BLaER1 treated with 17β-estradiol and CSF1 and Interleukin-3, amounts not matched to agents 10 nM and 100 nM (cell line): ENCODE results near the gene MECP2.
A peak's percentile ranks its signal among the peaks of the same experiment; 100 is the strongest.
"Not testable (repeated sequence)": the region's sequence is repeated elsewhere in the genome, so short reads cannot be mapped to it uniquely, and the experiment has no call there.

Source experiments
- H3K27ac ChIP-seq, 11 experiments: shearing (Covaris generic); formaldehyde crosslinking; 2 replicates each; pipeline ENCODE4 v1.8.1; 2022
- H3K27me3 ChIP-seq, 11 experiments: shearing (Covaris generic); formaldehyde crosslinking; 2 replicates each; pipeline ENCODE4 v1.8.1; 2022
- H3K36me3 ChIP-seq, 11 experiments: shearing (Covaris generic); formaldehyde crosslinking; 2 replicates each; pipeline ENCODE4 v1.8.1; 2022
- H3K4me1 ChIP-seq, 10 experiments: shearing (Covaris generic); formaldehyde crosslinking; 2 replicates each; pipeline ENCODE4 v1.8.1; 2022
- H3K4me2 ChIP-seq, 11 experiments: shearing (Covaris generic); formaldehyde crosslinking; 2 replicates each; pipeline ENCODE4 v1.8.1; 2022
- H3K4me3 ChIP-seq, 10 experiments: shearing (Covaris generic); formaldehyde crosslinking; 2 replicates each; pipeline ENCODE4 v1.8.1; 2022
- H3K9ac ChIP-seq, 11 experiments: shearing (Covaris generic); formaldehyde crosslinking; 2 replicates each; pipeline ENCODE4 v1.8.1; 2022
- H3K9me3 ChIP-seq, 11 experiments: shearing (Covaris generic); formaldehyde crosslinking; replicated peaks in 1 of 11; 2 replicates each; pipeline ENCODE4 v1.8.1; 2022
- H4K20me1 ChIP-seq, 11 experiments: shearing (Covaris generic); formaldehyde crosslinking; 2 replicates each; pipeline ENCODE4 v1.8.1; 2022
- Cebpa-rat ChIP-seq, 11 experiments: shearing (Covaris generic); IDR thresholded peaks; 2 replicates each; pipeline ENCODE4 v1.8.1; 2022

Gene MECP2

GRCh38 chrX:154008521-154008920, 89.0 kb downstream of the MECP2 start:
- peaks cover 0 to 8% (median 0%) of the 10 kb centered on the region in 11 experiments; a peak in 1 of 22 replicates for H3K9me3 ChIP-seq
- peaks cover 95 to 100% (median 99%) of the 10 kb centered on the region in 11 experiments for H3K27me3 ChIP-seq
- H3K9ac ChIP-seq = peak overlapping the region; percentile 21 to 61 (median 47); a peak in 13 of 22 replicates
- H3K27ac ChIP-seq = peak overlapping the region; percentile 32 to 85 (median 67); a peak in 19 of 22 replicates
- peaks cover 0 to 72% (median 37%) of the 10 kb centered on the region in 11 experiments; a peak in 20 of 22 replicates for H4K20me1 ChIP-seq
- no peak for TF ChIP-seq Cebpa-rat (IDR thresholded peaks at IDR 0.05)
- H3K4me2 ChIP-seq = peak overlapping the region; percentile 51 to 78 (median 68)
- H3K4me1 ChIP-seq = peaks cover 73 to 98% (median 88%) of the 10 kb centered on the region in 10 experiments
- peaks cover 18 to 38% (median 33%) of the 10 kb centered on the region in 11 experiments; a peak in 20 of 22 replicates for H3K36me3 ChIP-seq
- peak overlapping the region in 1 of 10 experiments; percentile 35; a peak in 2 of 20 replicates for H3K4me3 ChIP-seq

GRCh38 chrX:154006947-154007346, 90.6 kb downstream of the MECP2 start:
- peaks cover 76 to 99% (median 88%) of the 10 kb centered on the region in 10 experiments for H3K4me1 ChIP-seq
- peak overlapping the region; percentile 51 to 78 (median 68) for H3K4me2 ChIP-seq
- H3K36me3 ChIP-seq = peaks cover 6 to 25% (median 18%) of the 10 kb centered on the region in 11 experiments; a peak in 20 of 22 replicates
- peak overlapping the region in 5 of 11 experiments; percentile 27 to 61 (median 52); a peak in 6 of 22 replicates for H3K9ac ChIP-seq
- peaks cover 96 to 100% (median 99%) of the 10 kb centered on the region in 11 experiments for H3K27me3 ChIP-seq
- H4K20me1 ChIP-seq = peaks cover 0 to 56% (median 22%) of the 10 kb centered on the region in 11 experiments; a peak in 17 of 22 replicates
- peaks cover 0 to 8% (median 0%) of the 10 kb centered on the region in 11 experiments; a peak in 1 of 22 replicates for H3K9me3 ChIP-seq
- no peak for TF ChIP-seq Cebpa-rat (IDR thresholded peaks at IDR 0.05)
- no peak overlapping the region; a peak in 1 of 20 replicates for H3K4me3 ChIP-seq
- H3K27ac ChIP-seq = peak overlapping the region in 9 of 11 experiments; percentile 57 to 85 (median 67); a peak in 14 of 22 replicates

GRCh38 chrX:154004315-154004714, 93.2 kb downstream of the MECP2 start:
- H3K4me3 ChIP-seq = peak overlapping the region in 5 of 10 experiments; percentile 11 to 22 (median 20); a peak in 5 of 20 replicates
- peak overlapping the region; percentile 59 to 76 (median 71) for H3K4me2 ChIP-seq
- peak overlapping the region in 8 of 11 experiments; percentile 46 to 79 (median 66); a peak in 15 of 22 replicates for H3K9ac ChIP-seq
- peaks cover 0 to 11% (median 0%) of the 10 kb centered on the region in 11 experiments; a peak in 4 of 22 replicates for H3K9me3 ChIP-seq
- H4K20me1 ChIP-seq = peaks cover 0 to 38% (median 6%) of the 10 kb centered on the region in 11 experiments; a peak in 10 of 22 replicates
- peaks cover 76 to 95% (median 83%) of the 10 kb centered on the region in 10 experiments for H3K4me1 ChIP-seq
- TF ChIP-seq Cebpa-rat (IDR thresholded peaks at IDR 0.05) = no peak; a peak in 1 of 22 replicates
- peaks cover 0 to 10% (median 0%) of the 10 kb centered on the region in 11 experiments; a peak in 5 of 22 replicates for H3K36me3 ChIP-seq
- peak overlapping the region in 10 of 11 experiments; percentile 16 to 87 (median 80); a peak in 18 of 22 replicates for H3K27ac ChIP-seq
- H3K27me3 ChIP-seq = peaks cover 93 to 100% (median 99%) of the 10 kb centered on the region in 11 experiments

- Histone ChIP-seq H3K9me3 (peaks cover 0 to 11% (median 0%) of the 10 kb centered on the region in 11 experiments; a peak in 4 of 22 replicates), H3K4me1 (peaks cover 58 to 75% (median 63%) of the 10 kb centered on the region in 10 experiments), H3K9ac (peak overlapping the region; percentile 48 to 79 (median 69)), H3K4me2 (peak overlapping the region; percentile 59 to 76 (median 71)), H3K27me3 (peaks cover 93 to 100% (median 99%) of the 10 kb centered on the region in 11 experiments), H3K36me3 (peaks cover 0 to 10% (median 0%) of the 10 kb centered on the region in 11 experiments; a peak in 4 of 22 replicates), H4K20me1 (peaks cover 0 to 24% (median 0%) of the 10 kb centered on the region in 11 experiments; a peak in 10 of 22 replicates), H3K27ac (peak overlapping the region; percentile 65 to 87 (median 79)), H3K4me3 (peak overlapping the region in 3 of 10 experiments; percentile 23 to 37 (median 35); a peak in 5 of 20 replicates)
- no peak for TF ChIP-seq Cebpa-rat (IDR thresholded peaks at IDR 0.05)
These were observed 95.2 kb downstream of the MECP2 start for GRCh38 chrX:154002215-154002719.

- Histone ChIP-seq H3K27ac (no peak overlapping the region), H3K9me3 (peaks cover 0 to 11% (median 0%) of the 10 kb centered on the region in 11 experiments; a peak in 3 of 22 replicates), H3K9ac (no peak overlapping the region), H3K27me3 (peaks cover 92 to 100% (median 100%) of the 10 kb centered on the region in 11 experiments), H3K36me3 (no peaks in the 10 kb centered on the region), H3K4me3 (no peak overlapping the region), H4K20me1 (peaks cover 0 to 16% (median 0%) of the 10 kb centered on the region in 11 experiments; a peak in 3 of 22 replicates), H3K4me2 (peak overlapping the region in 4 of 11 experiments; percentile 4 to 71 (median 5); a peak in 2 of 22 replicates), H3K4me1 (peaks cover 37 to 53% (median 50%) of the 10 kb centered on the region in 10 experiments)
- TF ChIP-seq Cebpa-rat (IDR thresholded peaks at IDR 0.05) = no peak
These were observed 97.5 kb downstream of the MECP2 start for GRCh38 chrX:154000051-154000450.

GRCh38 chrX:153999359-154000037, 98.0 kb downstream of the MECP2 start:
- H3K4me2 ChIP-seq = peak overlapping the region in 2 of 11 experiments; percentile 4 to 13; a peak in 1 of 22 replicates
- no peak overlapping the region for H3K27ac ChIP-seq
- peaks cover 87 to 100% (median 99%) of the 10 kb centered on the region in 11 experiments for H3K27me3 ChIP-seq
- no peaks in the 10 kb centered on the region for H3K36me3 ChIP-seq
- H3K4me1 ChIP-seq = peaks cover 32 to 47% (median 45%) of the 10 kb centered on the region in 10 experiments
- H3K4me3 ChIP-seq = no peak overlapping the region
- no peak for TF ChIP-seq Cebpa-rat (IDR thresholded peaks at IDR 0.05)
- H3K9me3 ChIP-seq = peaks cover 0 to 11% (median 0%) of the 10 kb centered on the region in 11 experiments; a peak in 3 of 22 replicates
- no peak overlapping the region for H3K9ac ChIP-seq
- peaks cover 0 to 16% (median 0%) of the 10 kb centered on the region in 11 experiments; a peak in 3 of 22 replicates for H4K20me1 ChIP-seq

GRCh38 chrX:153995504-153995903, 102.0 kb downstream of the MECP2 start:
- peaks cover 75 to 96% (median 92%) of the 10 kb centered on the region in 11 experiments for H3K27me3 ChIP-seq
- H3K9me3 ChIP-seq = peaks cover 0 to 8% (median 4%) of the 10 kb centered on the region in 11 experiments; a peak in 15 of 22 replicates
- H3K36me3 ChIP-seq = no peaks in the 10 kb centered on the region
- H3K27ac ChIP-seq = no peak overlapping the region
- no peak for TF ChIP-seq Cebpa-rat (IDR thresholded peaks at IDR 0.05)
- H3K9ac ChIP-seq = no peak overlapping the region
- peaks cover 0 to 20% (median 0%) of the 10 kb centered on the region in 11 experiments; a peak in 3 of 22 replicates for H4K20me1 ChIP-seq
- no peak overlapping the region for H3K4me2 ChIP-seq
- peaks cover 0 to 32% (median 21%) of the 10 kb centered on the region in 10 experiments; a peak in 15 of 20 replicates for H3K4me1 ChIP-seq
- no peak overlapping the region for H3K4me3 ChIP-seq

- peaks cover 0 to 20% (median 0%) of the 10 kb centered on the region in 11 experiments; a peak in 3 of 22 replicates for H4K20me1 ChIP-seq
- peaks cover 11 to 37% (median 24%) of the 10 kb centered on the region in 10 experiments for H3K4me1 ChIP-seq
- peaks cover 0 to 12% (median 8%) of the 10 kb centered on the region in 11 experiments; a peak in 15 of 22 replicates for H3K9me3 ChIP-seq
- H3K4me2 ChIP-seq, H3K36me3 ChIP-seq, H3K4me3 ChIP-seq, H3K9ac ChIP-seq, H3K27ac ChIP-seq: not testable (repeated sequence)
- peaks cover 78 to 96% (median 93%) of the 10 kb centered on the region in 11 experiments for H3K27me3 ChIP-seq
These were observed 103.1 kb downstream of the MECP2 start for GRCh38 chrX:153994398-153994797.
